Esophagus (tissue), 2 donors: ENCODE data around the gene SNAI3. TPM values are rescaled to one million over a fixed set of nuclear protein-coding genes. Genes with fewer than 3 reads are reported as not detected.
A peak's percentile ranks its signal among the peaks of the same experiment; 100 is the strongest.
"Not testable (repeated sequence)": the region's sequence is repeated elsewhere in the genome, so short reads cannot be mapped to it uniquely, and the experiment has no call there.

Experiments
- H3K27ac ChIP-seq, 2 donors: one replicate each; pipeline ENCODE4 v1.5.1; 2013; ENCODE audit warnings: low read depth in 2 of 2, mild to moderate bottlenecking in 2 of 2, inconsistent platforms in 1 of 2, low read length in 1 of 2, moderate library complexity in 1 of 2
- H3K27me3 ChIP-seq, 2 donors: one replicate each; pipeline ENCODE4 v1.6.1; 2013; ENCODE audit warnings: low read length in 2 of 2, control low read depth in 1 of 2, mild to moderate bottlenecking in 1 of 2; ENCODE audit not compliant: insufficient read depth in 2 of 2, control insufficient read depth in 1 of 2
- H3K36me3 ChIP-seq, 2 donors: one replicate each; pipeline ENCODE4 v1.6.1; 2013; ENCODE audit warnings: low read length in 1 of 2; ENCODE audit not compliant: control insufficient read depth in 2 of 2, insufficient read depth in 2 of 2
- H3K4me1 ChIP-seq, 2 donors: one replicate each; pipeline ENCODE4 v1.6.1; 2013; ENCODE audit warnings: low read length in 1 of 2; ENCODE audit not compliant: control insufficient read depth in 2 of 2, insufficient read depth in 2 of 2
- H3K4me3 ChIP-seq, 2 donors: one replicate each; pipeline ENCODE4 v1.5.1; 2013; ENCODE audit warnings: low read length in 2 of 2, mild to moderate bottlenecking in 2 of 2, low read depth in 1 of 2, moderate library complexity in 1 of 2
- H3K9me3 ChIP-seq, 2 donors: one replicate each; pipeline ENCODE4 v1.6.1; 2013; ENCODE audit warnings: mild to moderate bottlenecking in 2 of 2, low read depth in 1 of 2, low read length in 1 of 2, moderate library complexity in 1 of 2; ENCODE audit not compliant: control insufficient read depth in 2 of 2, insufficient read depth in 1 of 2
- WGBS, 2 donors: extraction: QIAGEN DNeasy Blood & Tissue Kit; methylation state at CpG; one replicate each; pipeline ENCODE4 v1.1.7; 2013; 5-methylcytosine and 5-hydroxymethylcytosine counted together
- polyA plus RNA-seq, 2 donors: library from polyadenylated mRNA; stranded (reverse); fragments of 200-250 nt; gene quantifications; one replicate each; pipeline ENCODE4 v1.2.3, GENCODE V29; 2013
- donor health status: healthy with polysubstance abuse.
- donor health status: Bipolar disorder and iron deficiency.

The SNAI3 gene
- polyA plus RNA-seq, 2 donors = 0.24 to 0.28 TPM

DNA sequence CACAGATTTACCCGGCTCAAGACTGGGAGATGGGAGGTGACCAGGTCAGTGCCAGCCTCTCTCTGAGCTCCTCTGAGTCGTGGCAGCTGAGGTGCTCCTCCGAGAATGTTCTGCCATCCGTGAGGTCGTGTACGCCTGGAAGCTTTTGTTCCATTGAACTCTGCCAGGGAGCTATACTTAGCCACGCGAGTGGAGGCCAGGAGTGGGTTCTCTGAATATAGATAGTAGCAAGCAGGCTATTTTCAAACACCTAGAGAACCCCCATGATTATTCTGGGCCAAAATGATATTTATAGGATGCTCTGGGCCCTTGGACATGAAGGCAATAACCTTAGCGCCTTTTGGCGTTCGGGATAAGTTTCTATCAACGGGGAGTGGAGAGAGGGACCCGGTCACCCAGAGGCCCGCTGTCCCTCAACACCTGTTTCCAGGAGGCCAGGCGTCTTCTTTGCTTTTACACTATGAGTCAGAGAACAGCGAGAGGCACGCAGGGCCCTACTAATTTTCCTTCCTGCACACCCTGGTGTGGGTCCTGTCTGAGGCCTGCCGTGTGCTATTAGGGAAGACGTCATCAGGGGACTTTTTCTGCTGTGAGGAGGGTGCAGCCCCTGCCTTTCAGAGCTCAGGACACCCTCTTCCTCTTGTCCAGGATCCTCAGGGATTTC, 12.5 kb downstream of the SNAI3 start:
- no peaks in the 10 kb centered on the region for H3K9me3 ChIP-seq
- peaks cover 0 to 5% of the 10 kb centered on the region in 2 donors for H3K36me3 ChIP-seq
- no peak overlapping the region for H3K27ac ChIP-seq
- 88 to 89% methylated on average over 19 of the region's 19 CpGs for WGBS, 2 donors
- H3K4me3 ChIP-seq = no peak overlapping the region
- no peaks in the 10 kb centered on the region for H3K27me3 ChIP-seq
- no peaks in the 10 kb centered on the region for H3K4me1 ChIP-seq

DNA sequence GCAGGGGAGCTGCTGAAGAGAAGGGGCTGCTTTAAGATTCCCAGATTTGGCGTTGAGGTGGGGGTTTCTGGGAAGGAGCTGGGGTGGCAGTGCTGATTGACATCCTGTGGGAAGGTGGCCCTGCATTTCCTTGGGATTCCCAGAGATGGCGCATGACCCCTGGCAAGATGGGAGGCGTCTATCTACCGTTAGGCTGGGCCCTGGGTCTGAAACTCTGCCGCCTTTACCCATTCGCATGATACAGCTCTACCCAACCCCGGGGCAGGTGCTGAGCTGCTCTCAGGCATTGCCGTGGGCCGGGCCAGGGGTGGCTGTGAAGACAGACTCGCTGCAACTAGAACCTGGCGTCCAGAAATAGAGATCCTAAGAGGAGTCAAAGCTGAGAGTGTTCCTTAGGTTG, 13.5 kb downstream of the SNAI3 start:
- no peaks in the 10 kb centered on the region for H3K27me3 ChIP-seq
- WGBS, 2 donors = 54 to 68% methylated on average over 11 of the region's 11 CpGs
- no peak overlapping the region for H3K4me3 ChIP-seq
- no peak overlapping the region for H3K27ac ChIP-seq
- H3K9me3 ChIP-seq = no peaks in the 10 kb centered on the region
- H3K36me3 ChIP-seq = peaks cover 0 to 5% of the 10 kb centered on the region in 2 donors
- no peaks in the 10 kb centered on the region for H3K4me1 ChIP-seq

DNA sequence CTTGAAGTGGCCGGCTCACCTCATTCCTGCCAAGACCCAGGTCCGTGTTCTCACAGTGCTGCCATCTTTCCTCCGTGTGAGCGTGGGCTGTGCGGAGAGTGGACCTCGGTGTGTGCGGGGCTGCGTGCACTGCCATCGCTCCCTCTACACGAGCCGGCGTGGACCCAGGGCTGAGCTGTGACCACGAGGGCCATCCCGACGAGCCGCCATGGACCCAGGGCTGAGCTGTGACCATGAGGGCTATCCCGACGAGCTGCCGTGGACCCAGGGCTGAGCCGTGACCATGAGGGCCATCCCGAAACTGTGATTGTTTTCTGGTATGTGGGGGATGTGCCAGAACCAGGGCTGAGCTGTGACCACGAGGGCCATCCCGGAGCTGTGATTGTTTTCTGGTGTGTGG, 14.5 kb downstream of the SNAI3 start:
- Histone ChIP-seq H3K36me3 (peaks cover 0 to 5% of the 10 kb centered on the region in 2 donors), H3K27ac (no peak overlapping the region), H3K27me3 (no peaks in the 10 kb centered on the region), H3K4me1 (no peaks in the 10 kb centered on the region), H3K9me3 (no peaks in the 10 kb centered on the region), H3K4me3 (no peak overlapping the region)
- WGBS, 2 donors = 90% methylated on average over 23 of the region's 23 CpGs

DNA sequence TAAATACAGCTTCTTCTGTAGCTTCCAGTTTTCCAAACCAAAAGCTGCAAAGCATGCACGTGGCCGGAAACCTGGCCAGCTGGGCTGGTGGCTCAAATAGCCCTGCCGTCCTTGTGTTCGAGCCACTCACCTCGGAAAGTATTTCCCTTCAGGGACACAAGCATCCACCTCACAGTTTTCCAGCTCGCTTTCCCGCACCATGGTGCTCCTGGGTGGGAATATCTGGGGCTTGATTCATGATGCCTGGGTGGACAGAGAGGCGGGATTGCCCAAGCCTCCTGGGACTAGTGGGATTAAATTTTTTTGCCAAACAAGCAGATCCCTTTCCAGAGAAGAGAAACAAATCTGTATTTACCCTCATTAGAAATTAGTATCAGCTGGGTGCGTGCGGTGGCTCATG, 16.3 kb downstream of the SNAI3 start:
- Histone ChIP-seq H3K4me3 (no peak overlapping the region), H3K36me3 (peaks cover 0 to 5% of the 10 kb centered on the region in 2 donors), H3K4me1 (no peaks in the 10 kb centered on the region), H3K27me3 (no peaks in the 10 kb centered on the region), H3K27ac (no peak overlapping the region), H3K9me3 (no peaks in the 10 kb centered on the region)
- WGBS, 2 donors = 68 to 77% methylated on average over 10 of the region's 10 CpGs

DNA sequence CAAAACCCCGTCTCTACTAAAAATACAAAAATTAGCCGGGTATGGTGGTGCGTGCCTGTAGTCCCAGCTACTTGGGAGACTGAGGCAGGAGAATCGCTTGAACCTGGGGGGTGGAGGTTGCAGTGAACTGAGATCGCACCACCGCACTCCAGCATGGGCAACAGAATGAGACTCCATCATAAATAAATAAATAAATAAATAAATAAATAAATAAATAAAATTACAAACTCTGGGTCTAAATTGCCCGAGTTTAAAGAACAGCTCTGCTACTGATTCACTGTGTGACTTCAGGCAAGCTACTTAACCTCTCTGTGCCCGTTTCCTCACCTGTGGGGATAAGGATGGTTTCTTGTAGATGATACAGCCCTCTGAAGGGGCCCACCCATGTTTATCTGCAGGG, 16.8 kb downstream of the SNAI3 start:
- not testable (repeated sequence) for H3K27me3 ChIP-seq, H3K4me3 ChIP-seq, H3K27ac ChIP-seq, H3K36me3 ChIP-seq, H3K4me1 ChIP-seq, H3K9me3 ChIP-seq
- 92 to 95% methylated on average over 7 to 8 of the region's 8 CpGs for WGBS, 2 donors

DNA sequence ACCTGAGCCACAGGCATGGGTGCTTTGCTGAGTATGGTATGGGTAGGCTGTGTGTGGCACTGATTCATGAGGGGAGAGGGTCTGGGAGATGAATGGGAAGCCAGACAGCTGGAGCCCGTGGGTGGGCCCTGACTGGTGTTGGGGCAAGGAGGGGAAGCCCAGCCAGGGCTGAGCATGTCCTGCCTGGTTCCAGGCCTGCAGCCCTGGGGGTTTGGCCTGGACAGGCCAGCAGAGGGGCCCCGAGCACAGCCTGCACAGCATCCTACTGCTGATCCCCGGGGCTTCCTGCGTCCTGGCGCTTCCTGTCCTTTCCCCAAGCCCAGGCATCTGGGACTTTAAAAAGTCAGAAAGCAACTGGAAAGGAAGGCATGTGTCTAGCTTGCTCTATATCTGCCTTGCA, 18.8 kb downstream of the SNAI3 start:
- 69 to 79% methylated on average over 5 of the region's 5 CpGs for WGBS, 2 donors
- Histone ChIP-seq H3K27ac (no peak overlapping the region), H3K4me1 (no peaks in the 10 kb centered on the region), H3K9me3 (no peaks in the 10 kb centered on the region), H3K4me3 (no peak overlapping the region), H3K36me3 (no peaks in the 10 kb centered on the region), H3K27me3 (no peaks in the 10 kb centered on the region)

DNA sequence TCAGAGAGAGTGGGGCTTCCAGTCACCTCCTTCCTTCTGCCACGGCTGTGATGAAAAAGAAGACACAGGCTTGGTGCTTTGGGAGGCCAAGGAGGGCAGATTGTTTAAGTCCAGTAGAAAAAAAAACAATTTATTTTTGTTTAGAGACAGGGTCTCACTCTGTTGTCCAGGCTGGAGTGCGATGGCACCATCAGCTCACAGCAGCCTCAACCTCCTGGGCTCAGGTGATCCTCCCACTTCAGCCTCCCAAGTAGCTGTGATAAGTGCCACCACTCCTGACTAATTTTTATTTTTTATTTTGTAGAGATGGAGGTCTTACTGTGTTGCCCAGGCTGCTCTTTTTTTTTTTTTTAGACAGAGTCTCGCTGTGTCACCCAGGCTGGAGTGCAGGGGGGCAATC, 20.7 kb downstream of the SNAI3 start:
- Histone ChIP-seq H3K4me3 (no peak overlapping the region), H3K4me1 (no peaks in the 10 kb centered on the region), H3K27me3 (no peaks in the 10 kb centered on the region), H3K27ac (no peak overlapping the region), H3K36me3 (no peaks in the 10 kb centered on the region), H3K9me3 (no peaks in the 10 kb centered on the region)
- WGBS, 2 donors = 91 to 95% methylated on average over 3 of the region's 3 CpGs

DNA sequence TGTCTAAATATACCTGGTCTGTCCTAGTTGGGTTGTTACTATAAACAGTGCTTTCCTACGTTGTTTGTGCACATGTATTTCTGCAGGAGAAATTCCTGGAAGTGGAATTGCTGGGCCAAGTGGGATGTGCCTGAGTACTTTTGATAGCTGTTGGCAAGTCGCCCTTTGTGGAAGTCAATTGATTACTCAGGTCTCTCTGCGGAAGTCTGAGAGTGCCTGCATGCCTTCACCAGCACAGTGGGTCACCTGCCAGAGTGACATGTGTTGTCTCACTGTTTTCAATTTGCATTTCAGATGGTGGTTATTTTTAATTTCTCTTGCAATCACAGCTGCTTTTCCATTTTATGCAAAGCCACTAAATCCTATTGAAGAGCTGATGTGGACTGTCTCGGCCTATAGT, 21.2 kb downstream of the SNAI3 start:
- H3K27me3 ChIP-seq = no peaks in the 10 kb centered on the region
- H3K4me1 ChIP-seq = no peaks in the 10 kb centered on the region
- no peak overlapping the region for H3K27ac ChIP-seq
- H3K36me3 ChIP-seq = no peaks in the 10 kb centered on the region
- 50 to 68% methylated on average over 4 of the region's 4 CpGs for WGBS, 2 donors
- H3K9me3 ChIP-seq = no peaks in the 10 kb centered on the region
- no peak overlapping the region for H3K4me3 ChIP-seq

DNA sequence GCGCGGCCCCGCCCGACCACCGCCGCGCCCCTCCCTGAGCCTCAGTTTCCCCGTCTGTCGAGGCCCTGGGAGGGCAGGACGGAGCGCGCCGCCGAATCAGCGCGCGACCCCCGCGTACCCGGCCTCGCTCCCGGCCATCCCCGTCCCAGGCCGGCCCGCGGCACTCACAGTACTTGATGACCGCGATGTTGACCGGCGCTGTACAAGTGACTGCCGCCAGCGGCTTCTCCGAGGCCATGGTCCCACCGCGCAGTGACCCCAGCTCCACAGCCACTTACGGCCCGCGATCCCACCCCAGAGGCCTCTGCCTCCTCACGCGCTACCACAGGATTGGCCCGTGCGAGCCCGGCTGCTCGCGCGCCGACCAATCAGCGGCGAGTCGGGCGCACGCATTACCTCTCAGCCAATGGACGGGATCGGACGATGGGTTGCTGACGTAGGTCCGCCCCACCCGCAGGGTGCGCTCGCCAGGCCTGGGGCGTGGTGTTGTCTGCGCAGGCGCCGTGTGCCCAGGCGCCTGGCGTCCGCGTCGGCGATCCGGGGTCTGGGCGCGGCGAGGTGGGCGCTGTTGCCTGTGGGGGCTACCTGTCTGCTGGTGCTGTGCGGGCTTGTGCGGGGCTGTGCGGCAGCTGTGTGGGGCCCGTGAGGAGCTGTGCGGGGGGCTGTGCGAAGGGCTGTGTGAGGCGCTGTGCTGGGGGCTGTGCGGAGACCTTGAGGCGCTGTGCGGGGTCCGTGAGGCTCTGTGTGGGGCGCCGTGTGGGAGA, 23.3 kb downstream of the SNAI3 start, which contains the start of gene MVD:
Gene MVD (minus strand): TSS at position 249 of the 764 bp plus-strand sequence. CDS start 11 bp downstream, at position 238.
- Histone ChIP-seq H3K27me3 (no peaks in the 10 kb centered on the region), H3K27ac (peak within 1 kb of the TSS; percentile 85 to 92), H3K4me1 (no peaks in the 10 kb centered on the region), H3K36me3 (peaks cover 0 to 8% of the 10 kb centered on the region in 2 donors), H3K4me3 (peak within 1 kb of the TSS; percentile 75 to 100), H3K9me3 (no peaks in the 10 kb centered on the region)
- WGBS, 2 donors = 0 to 1% methylated on average over 69 to 88 of the region's 88 CpGs
